Transverse colon (tissue), 4 donors: ENCODE measurements around the gene SCAI. TPM values are rescaled to one million over a fixed set of nuclear protein-coding genes. Genes with fewer than 3 reads are reported as not detected.
A peak's percentile ranks its signal among the peaks of the same experiment; 100 is the strongest.
"Not testable (repeated sequence)": the region's sequence is repeated elsewhere in the genome, so short reads cannot be mapped to it uniquely, and the experiment has no call there.

Source experiments
- DNase-seq: peaks from one replicate; pipeline ENCODE4 v3.0.0-alpha.2; 2019
- H3K27ac ChIP-seq, 4 donors: fragments of 200-600 bp; sonication (generic); 2 replicates each; pipeline ENCODE4 v1.5.1; 2016 to 2018; ENCODE audit warnings: inconsistent platforms in 4 of 4
- H3K27me3 ChIP-seq: fragments of 200-600 bp; sonication (generic); 2 replicates; pipeline ENCODE4 v1.5.1; 2017; ENCODE audit warnings: inconsistent platforms
- H3K36me3 ChIP-seq, 4 donors: fragments of 200-600 bp; sonication (generic); 2 replicates each; pipeline ENCODE4 v1.5.1; 2017 to 2019; ENCODE audit warnings: inconsistent platforms in 4 of 4
- H3K4me1 ChIP-seq, 4 donors: fragments of 200-600 bp; sonication (generic); 2 replicates each; pipeline ENCODE4 v1.5.1; 2017 to 2020; ENCODE audit warnings: inconsistent platforms in 4 of 4
- H3K4me3 ChIP-seq, 4 donors: fragments of 200-600 bp; sonication (generic); 1 replicate in 1 of 4; 2 replicates in 3 of 4; pipeline versions ENCODE4 v1.5.1 to v1.6.1; 2017 to 2019; ENCODE audit warnings: inconsistent platforms in 4 of 4
- H3K9me3 ChIP-seq, 2 donors: fragments of 200-600 bp; sonication (generic); 2 replicates each; pipeline ENCODE4 v1.5.1; 2017 to 2019; ENCODE audit warnings: inconsistent platforms in 2 of 2
- EP300 ChIP-seq: sonication (generic); formaldehyde crosslinking; IDR thresholded peaks from one replicate; pipeline ENCODE4 v1.6.1; 2017; ENCODE audit warnings: antibody characterized with exemption, low read depth
- POLR2A ChIP-seq: fragments of 450-650 bp; IDR thresholded peaks from one replicate; pipeline ENCODE4 v1.6.1; 2016; ENCODE audit warnings: antibody characterized with exemption, mild to moderate bottlenecking, moderate library complexity
- POLR2AphosphoS5 ChIP-seq, 3 donors: sonication (generic); formaldehyde crosslinking; IDR thresholded peaks; one replicate each; pipeline ENCODE4 v1.6.1; 2016; ENCODE audit warnings: antibody characterized with exemption in 3 of 3
- WGBS, 2 donors: methylation state at CpG; one replicate each; pipeline ENCODE4 v1.1.5; 2018; ENCODE audit warnings: low coverage in 1 of 2; 5-methylcytosine and 5-hydroxymethylcytosine counted together
- in situ Hi-C, 4 donors: fragments of 200-750 bp; cut with MboI; loops; one replicate each; pipeline versions ENCODE4 v1.15.0 to v1.15.1; 2017; ENCODE audit warnings: low sequenced_read_pairs in 3 of 4, low pct_ligation_motif_present in 1 of 4, low pct_unique_long_range_greater_than_20kb in 1 of 4
- intact Hi-C: fragments of 100-400 bp; cut with DNase I; formaldehyde crosslinking; loops from one replicate; pipeline ENCODE4 v1.15.1; 2023; ENCODE audit warnings: low total_unique reads
- total RNA-seq, 4 donors: library from RNA; depleted of rRNA; stranded (reverse); fragments of >200 nt; gene quantifications; one replicate each; pipeline ENCODE4 v1.1.0, GENCODE V29; 2016
- TF ChIP-seq, protein P1 (sequence below), 5 experiments: fragments of 200-600 bp in 3 of 5; fragments of 450-650 bp in 2 of 5; sonication (generic) in 3 of 5; IDR thresholded peaks; 1 replicate in 2 of 5; 2 replicates in 3 of 5; pipeline ENCODE4 v1.5.1; 2016 to 2017; ENCODE audit warnings: antibody characterized with exemption in 5 of 5, inconsistent platforms in 3 of 5, mild to moderate bottlenecking in 2 of 5, moderate library complexity in 1 of 5

The SCAI gene
- total RNA-seq, 4 donors from 2014 or later, result 10.4 to 38.6 (median 13.2) TPM

- DNase-seq, result no peak
- Histone ChIP-seq H3K27ac (peak overlapping the region; percentile 51 to 61 (median 55)), H3K4me1 (peaks cover 2 to 56% (median 38%) of the 10 kb centered on the region in 4 donors), H3K36me3 (no peaks in the 10 kb centered on the region), H3K27me3 (no peaks in the 10 kb centered on the region), H3K9me3 (no peaks in the 10 kb centered on the region), H3K4me3 (no peak overlapping the region)
- TF ChIP-seq POLR2AphosphoS5 (IDR thresholded peaks at IDR 0.05), result no peak
- TF ChIP-seq POLR2A, result no peak
- TF ChIP-seq, protein P1, sequence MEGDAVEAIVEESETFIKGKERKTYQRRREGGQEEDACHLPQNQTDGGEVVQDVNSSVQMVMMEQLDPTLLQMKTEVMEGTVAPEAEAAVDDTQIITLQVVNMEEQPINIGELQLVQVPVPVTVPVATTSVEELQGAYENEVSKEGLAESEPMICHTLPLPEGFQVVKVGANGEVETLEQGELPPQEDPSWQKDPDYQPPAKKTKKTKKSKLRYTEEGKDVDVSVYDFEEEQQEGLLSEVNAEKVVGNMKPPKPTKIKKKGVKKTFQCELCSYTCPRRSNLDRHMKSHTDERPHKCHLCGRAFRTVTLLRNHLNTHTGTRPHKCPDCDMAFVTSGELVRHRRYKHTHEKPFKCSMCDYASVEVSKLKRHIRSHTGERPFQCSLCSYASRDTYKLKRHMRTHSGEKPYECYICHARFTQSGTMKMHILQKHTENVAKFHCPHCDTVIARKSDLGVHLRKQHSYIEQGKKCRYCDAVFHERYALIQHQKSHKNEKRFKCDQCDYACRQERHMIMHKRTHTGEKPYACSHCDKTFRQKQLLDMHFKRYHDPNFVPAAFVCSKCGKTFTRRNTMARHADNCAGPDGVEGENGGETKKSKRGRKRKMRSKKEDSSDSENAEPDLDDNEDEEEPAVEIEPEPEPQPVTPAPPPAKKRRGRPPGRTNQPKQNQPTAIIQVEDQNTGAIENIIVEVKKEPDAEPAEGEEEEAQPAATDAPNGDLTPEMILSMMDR (IDR thresholded peaks at IDR 0.05), result no peak
- TF ChIP-seq EP300, result no peak
- intact Hi-C loops, result no loop called here
- in situ Hi-C loops, result no loop called here
- 50 to 52% methylated on average over 1 of the region's 1 CpG for WGBS, 2 donors
These were observed 34.6 kb upstream of the SCAI start for GRCh38 chr9:125177888-125178287.

DNA sequence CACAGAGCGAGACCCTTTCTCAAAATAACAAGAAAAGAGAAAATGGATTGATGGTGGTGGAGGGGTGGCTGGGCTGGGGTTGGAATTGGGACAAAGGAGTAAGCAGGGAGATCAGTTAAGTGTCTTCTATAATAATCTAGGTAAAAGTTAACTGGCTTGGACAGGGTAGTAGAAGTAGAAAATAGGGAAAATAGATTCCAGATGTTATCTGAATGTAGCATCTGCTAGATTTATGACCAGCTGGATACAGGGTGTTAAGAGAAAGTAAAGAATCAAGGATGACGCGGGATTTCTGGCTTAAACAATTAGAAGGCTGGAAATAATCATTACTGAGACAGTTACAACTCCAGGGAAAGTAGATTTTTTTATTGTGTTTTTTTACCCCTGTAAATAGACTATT, 33.3 kb upstream of the SCAI start:
- Histone ChIP-seq H3K4me3 (no peak overlapping the region), H3K36me3 (no peaks in the 10 kb centered on the region), H3K27me3 (no peaks in the 10 kb centered on the region), H3K9me3 (no peaks in the 10 kb centered on the region), H3K27ac (peak overlapping the region; percentile 51 to 61 (median 55)), H3K4me1 (peaks cover 2 to 58% (median 37%) of the 10 kb centered on the region in 4 donors)
- TF ChIP-seq POLR2A, result no peak
- peak in 1 of 3 donors; percentile 33 for TF ChIP-seq POLR2AphosphoS5 (IDR thresholded peaks at IDR 0.05)
- TF ChIP-seq EP300, result no peak
- intact Hi-C loops (no loop called here), in situ Hi-C loops (no loop called here)
- DNase-seq, result no peak
- WGBS, 2 donors, result 80 to 89% methylated on average over 3 of the region's 3 CpGs

GRCh38 chr9:125172031-125172755, 28.9 kb upstream of the SCAI start:
- WGBS, 2 donors, result 61 to 62% methylated on average over 6 of the region's 6 CpGs
- peak overlapping the region in 2 of 4 donors; percentile 10 to 44 for H3K27ac ChIP-seq
- in situ Hi-C loops, result no loop called here

GRCh38 chr9:125169895-125170294, 26.6 kb upstream of the SCAI start:
- intact Hi-C loops, result no loop called here
- no peak overlapping the region for H3K4me3 ChIP-seq
- no peak overlapping the region for H3K27ac ChIP-seq
- no peak for DNase-seq
- no peaks in the 10 kb centered on the region for H3K27me3 ChIP-seq
- in situ Hi-C loops, result no loop called here
- H3K36me3 ChIP-seq, result peaks cover 0 to 13% (median 5%) of the 10 kb centered on the region in 4 donors
- TF ChIP-seq, protein P1 (IDR thresholded peaks at IDR 0.05), result no peak
- TF ChIP-seq POLR2AphosphoS5 (IDR thresholded peaks at IDR 0.05) (no peak), EP300 (no peak), POLR2A (no peak)
- no peaks in the 10 kb centered on the region for H3K9me3 ChIP-seq
- H3K4me1 ChIP-seq, result peaks cover 2 to 33% (median 13%) of the 10 kb centered on the region in 4 donors

More at GRCh38 chr9:125172031-125172755, 28.9 kb upstream of the SCAI start:
- no peak for TF ChIP-seq EP300
- TF ChIP-seq POLR2A, result no peak
- TF ChIP-seq, protein P1 (IDR thresholded peaks at IDR 0.05), result no peak
- TF ChIP-seq POLR2AphosphoS5 (IDR thresholded peaks at IDR 0.05), result no peak
- H3K4me1 ChIP-seq, result peaks cover 2 to 46% (median 23%) of the 10 kb centered on the region in 4 donors
- H3K27me3 ChIP-seq, result no peaks in the 10 kb centered on the region
- intact Hi-C loops, result no loop called here
- peaks cover 0 to 13% (median 5%) of the 10 kb centered on the region in 4 donors for H3K36me3 ChIP-seq
- no peak overlapping the region for H3K4me3 ChIP-seq
- H3K9me3 ChIP-seq, result no peaks in the 10 kb centered on the region
- DNase-seq, result no peak

DNA sequence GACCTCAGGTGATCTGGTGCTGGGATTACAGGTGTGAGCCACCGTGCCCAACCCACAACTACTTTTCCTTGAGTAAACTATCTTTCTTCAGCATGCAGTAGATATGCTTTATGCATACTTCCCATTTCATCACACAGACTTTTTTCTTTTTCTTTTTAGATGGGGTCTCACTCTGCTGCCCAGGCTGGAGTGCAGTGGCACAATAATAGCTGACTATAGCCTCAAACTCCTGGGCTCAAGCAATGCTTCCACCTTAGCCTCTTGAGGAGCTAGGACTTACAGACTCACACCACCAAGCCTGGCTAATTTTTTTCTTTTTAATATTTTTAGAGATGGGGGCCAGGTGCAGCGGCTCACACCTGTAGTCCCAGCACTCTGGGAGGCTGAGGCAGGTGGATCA, 23.4 kb upstream of the SCAI start:
- peaks cover 0 to 13% (median 5%) of the 10 kb centered on the region in 4 donors for H3K36me3 ChIP-seq

GRCh38 chr9:125162891-125163290, 19.6 kb upstream of the SCAI start:
- H3K27me3 ChIP-seq, in situ Hi-C loops, H3K27ac ChIP-seq, intact Hi-C loops, DNase-seq, H3K36me3 ChIP-seq, H3K9me3 ChIP-seq, H3K4me3 ChIP-seq: not testable (repeated sequence)
- H3K4me1 ChIP-seq, result peaks cover 16 to 22% (median 19%) of the 10 kb centered on the region in 4 donors
- 98 to 100% methylated on average over 1 to 6 of the region's 6 CpGs for WGBS, 2 donors

More for the DNA sequence above, 23.4 kb upstream of the SCAI start:
- TF ChIP-seq POLR2AphosphoS5 (IDR thresholded peaks at IDR 0.05) (no peak), EP300 (no peak), POLR2A (no peak)
- TF ChIP-seq, protein P1 (IDR thresholded peaks at IDR 0.05), result no peak
- H3K4me3 ChIP-seq, result no peak overlapping the region
- no peaks in the 10 kb centered on the region for H3K9me3 ChIP-seq
- in situ Hi-C loops (no loop called here), intact Hi-C loops (no loop called here)
- H3K27ac ChIP-seq, result no peak overlapping the region
- peaks cover 0 to 11% (median 1%) of the 10 kb centered on the region in 4 donors for H3K4me1 ChIP-seq
- no peaks in the 10 kb centered on the region for H3K27me3 ChIP-seq
- no peak for DNase-seq
- WGBS, 2 donors, result 97 to 100% methylated on average over 1 to 2 of the region's 2 CpGs
